Thyroid gland (tissue), 4 donors: Measurements from ENCODE around the gene CYP2B6.

Experiments
- POLR2A ChIP-seq, 2 donors: fragments of 450-650 bp; IDR thresholded peaks; one replicate each; pipeline ENCODE4 v1.6.1; 2017; ENCODE audit warnings: antibody characterized with exemption in 2 of 2, mild to moderate bottlenecking in 2 of 2, moderate library complexity in 1 of 2
- TF ChIP-seq, protein P1 (sequence below), 6 experiments: fragments of 200-600 bp in 3 of 6; fragments of 450-650 bp in 3 of 6; sonication (generic) in 3 of 6; IDR thresholded peaks; one replicate each; pipeline ENCODE4 v1.5.1; 2016 to 2019; ENCODE audit warnings: antibody characterized with exemption in 6 of 6, mild to moderate bottlenecking in 2 of 6, inconsistent platforms in 1 of 6, moderate library complexity in 1 of 6

DNA sequence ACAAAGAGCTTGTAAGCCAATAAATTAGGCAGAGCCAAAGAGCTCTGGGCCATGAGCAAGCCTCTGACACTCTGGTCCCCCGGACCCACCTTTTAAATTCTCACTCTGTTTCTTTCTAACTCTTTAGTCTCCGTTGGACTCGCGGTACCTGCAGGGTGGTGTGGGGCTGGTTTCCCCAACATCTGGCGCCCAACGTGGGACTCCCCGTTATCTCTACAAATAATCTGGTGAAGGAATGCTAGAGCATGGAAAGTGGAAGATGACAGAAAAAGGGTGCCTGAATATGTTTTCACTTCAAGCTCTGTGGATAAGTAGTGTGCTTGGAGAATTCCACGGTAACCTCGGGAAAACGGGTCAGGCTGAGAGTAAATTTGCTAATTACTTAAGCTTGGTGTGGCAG is 36.5 kb upstream of the CYP2B6 start:
- TF ChIP-seq, protein P1, sequence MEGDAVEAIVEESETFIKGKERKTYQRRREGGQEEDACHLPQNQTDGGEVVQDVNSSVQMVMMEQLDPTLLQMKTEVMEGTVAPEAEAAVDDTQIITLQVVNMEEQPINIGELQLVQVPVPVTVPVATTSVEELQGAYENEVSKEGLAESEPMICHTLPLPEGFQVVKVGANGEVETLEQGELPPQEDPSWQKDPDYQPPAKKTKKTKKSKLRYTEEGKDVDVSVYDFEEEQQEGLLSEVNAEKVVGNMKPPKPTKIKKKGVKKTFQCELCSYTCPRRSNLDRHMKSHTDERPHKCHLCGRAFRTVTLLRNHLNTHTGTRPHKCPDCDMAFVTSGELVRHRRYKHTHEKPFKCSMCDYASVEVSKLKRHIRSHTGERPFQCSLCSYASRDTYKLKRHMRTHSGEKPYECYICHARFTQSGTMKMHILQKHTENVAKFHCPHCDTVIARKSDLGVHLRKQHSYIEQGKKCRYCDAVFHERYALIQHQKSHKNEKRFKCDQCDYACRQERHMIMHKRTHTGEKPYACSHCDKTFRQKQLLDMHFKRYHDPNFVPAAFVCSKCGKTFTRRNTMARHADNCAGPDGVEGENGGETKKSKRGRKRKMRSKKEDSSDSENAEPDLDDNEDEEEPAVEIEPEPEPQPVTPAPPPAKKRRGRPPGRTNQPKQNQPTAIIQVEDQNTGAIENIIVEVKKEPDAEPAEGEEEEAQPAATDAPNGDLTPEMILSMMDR (IDR thresholded peaks at IDR 0.05) = no peak
- TF ChIP-seq POLR2A (IDR thresholded peaks at IDR 0.05) = no peak
